ENCODE data around the gene SERPINB4. TPM values are rescaled to one million over a fixed set of nuclear protein-coding genes. Genes with fewer than 3 reads are reported as not detected.
"Not testable (repeated sequence)": the region's sequence is repeated elsewhere in the genome, so short reads cannot be mapped to it uniquely, and the experiment has no call there.

Gene SERPINB4
- total and polyA plus RNA-seq, 4 donors, result 0.08 TPM; not detected in 3

DNA sequence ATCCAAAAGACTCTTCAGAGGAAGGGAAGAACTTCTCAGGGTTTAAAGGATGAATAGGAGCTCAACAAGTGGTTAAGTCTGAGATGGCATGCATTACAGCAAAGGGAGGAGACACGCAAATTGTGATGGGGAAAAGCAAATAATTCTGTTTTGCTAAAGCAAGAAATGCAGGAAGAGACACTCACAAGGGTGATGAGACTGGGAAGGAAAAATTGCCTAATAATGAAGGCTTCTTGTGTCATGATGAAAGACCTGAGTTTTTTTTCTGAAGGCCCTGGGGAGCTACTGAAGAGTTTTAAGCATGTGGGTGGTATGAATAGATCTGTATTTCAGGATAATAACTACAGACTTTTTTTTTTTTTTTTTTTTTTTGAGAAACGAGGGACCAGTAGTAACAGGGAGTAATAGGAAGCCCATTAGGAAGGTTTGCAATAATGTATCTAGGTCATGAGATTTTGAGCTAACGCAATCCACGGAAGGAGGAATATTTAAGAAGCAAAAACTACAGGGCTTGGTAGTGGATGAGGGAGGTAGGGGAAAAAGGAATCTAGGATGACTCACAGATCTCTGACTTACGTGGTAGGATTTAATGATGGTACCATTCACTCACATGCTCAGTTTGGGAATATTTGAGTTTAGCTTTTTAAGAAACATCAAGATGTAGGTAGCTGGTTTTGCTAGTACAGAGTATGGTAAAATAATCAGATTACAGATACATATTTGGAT, 33.6 kb upstream of the SERPINB4 start:
- Histone ChIP-seq H3K27me3 (ENCODE audit: control insufficient read depth in 1 of 2, insufficient read depth in 2 of 2, low read length in 1 of 2) (peaks cover 0 to 2% of the 10 kb centered on the region in 2 donors), H3K9me3 (ENCODE audit: control insufficient read depth, low read length) (no peaks in the 10 kb centered on the region), H3K36me3 (ENCODE audit: control insufficient read depth in 1 of 2, insufficient read depth in 2 of 2, low read length in 1 of 2) (no peaks in the 10 kb centered on the region), H3K4me1 (ENCODE audit: control insufficient read depth in 1 of 2, insufficient read depth in 2 of 2, low read length in 2 of 2) (no peaks in the 10 kb centered on the region), H3K4me3 (ENCODE audit: low read length in 2 of 2) (no peak overlapping the region), H3K27ac (ENCODE audit: low read depth in 1 of 2, low read length in 2 of 2) (no peak overlapping the region)
- DNase-seq (no peak), ATAC-seq (ENCODE audit: low FRiP score) (no peak)
- WGBS, 2 donors, result 64% methylated on average over 5 of the region's 5 CpGs
- intact Hi-C loops (cut with DNase I), result no loop called here

DNA sequence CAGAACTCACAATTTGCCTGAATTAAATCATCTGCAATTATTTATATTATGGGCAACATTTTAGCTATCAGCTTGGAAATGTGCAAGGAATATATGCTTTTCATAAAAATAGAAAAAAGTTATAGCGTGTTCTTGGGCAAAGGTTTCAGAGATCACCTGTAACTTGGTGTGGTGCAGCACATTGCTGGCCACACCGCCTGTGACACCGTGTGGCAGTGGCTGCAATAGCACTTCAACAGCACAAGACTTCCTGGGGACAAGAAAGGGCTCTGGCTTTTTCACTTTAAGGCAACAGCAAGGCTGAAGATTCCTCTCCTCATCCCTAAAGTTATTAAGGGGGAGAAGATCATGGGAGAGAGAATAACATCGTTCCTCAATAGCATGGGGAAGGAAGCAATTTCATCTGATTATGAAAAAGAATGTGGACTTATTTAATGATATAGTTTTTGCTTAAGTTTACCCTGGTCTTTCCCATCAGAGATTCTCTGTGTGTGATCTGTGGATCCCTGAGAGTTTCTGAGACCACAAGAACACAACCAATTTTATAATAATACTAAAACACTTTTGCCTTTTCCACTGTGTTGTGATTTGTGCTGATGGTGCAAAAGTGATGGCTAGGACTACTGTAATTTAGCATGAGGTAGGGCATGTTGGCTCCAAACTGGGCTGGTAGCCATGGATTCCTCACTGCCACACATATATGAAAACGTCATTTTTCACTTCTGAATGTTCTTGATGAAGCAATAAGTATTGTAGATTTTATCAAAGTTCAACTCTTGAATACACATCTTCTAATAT, 32.7 kb upstream of the SERPINB4 start:
- Histone ChIP-seq H3K9me3 (ENCODE audit: control insufficient read depth, low read length) (no peaks in the 10 kb centered on the region), H3K4me3 (ENCODE audit: low read length in 2 of 2) (no peak overlapping the region), H3K36me3 (ENCODE audit: control insufficient read depth in 1 of 2, insufficient read depth in 2 of 2, low read length in 1 of 2) (no peaks in the 10 kb centered on the region), H3K27ac (ENCODE audit: low read depth in 1 of 2, low read length in 2 of 2) (no peak overlapping the region), H3K27me3 (ENCODE audit: control insufficient read depth in 1 of 2, insufficient read depth in 2 of 2, low read length in 1 of 2) (peaks cover 0 to 2% of the 10 kb centered on the region in 2 donors), H3K4me1 (ENCODE audit: control insufficient read depth in 1 of 2, insufficient read depth in 2 of 2, low read length in 2 of 2) (no peaks in the 10 kb centered on the region)
- DNase-seq, result no peak
- no peak for ATAC-seq (ENCODE audit: low FRiP score)
- WGBS, 2 donors, result 24 to 32% methylated on average over 5 of the region's 5 CpGs
- intact Hi-C loops (cut with DNase I), result no loop called here

- WGBS, 2 donors, result 80 to 81% methylated on average over 1 of the region's 1 CpG
- H3K27ac ChIP-seq (ENCODE audit: low read depth in 1 of 2, low read length in 2 of 2), result no peak overlapping the region
- H3K27me3 ChIP-seq (ENCODE audit: control insufficient read depth in 1 of 2, insufficient read depth in 2 of 2, low read length in 1 of 2), result no peaks in the 10 kb centered on the region
- H3K9me3 ChIP-seq (ENCODE audit: control insufficient read depth, low read length), result no peaks in the 10 kb centered on the region
- no peak for DNase-seq
- no peaks in the 10 kb centered on the region for H3K4me1 ChIP-seq (ENCODE audit: control insufficient read depth in 1 of 2, insufficient read depth in 2 of 2, low read length in 2 of 2)
- no peak overlapping the region for H3K4me3 ChIP-seq (ENCODE audit: low read length in 2 of 2)
- ATAC-seq (ENCODE audit: low FRiP score), result no peak
- intact Hi-C loops (cut with DNase I), result no loop called here
- H3K36me3 ChIP-seq (ENCODE audit: control insufficient read depth in 1 of 2, insufficient read depth in 2 of 2, low read length in 1 of 2), result no peaks in the 10 kb centered on the region
These were observed 20.5 kb upstream of the SERPINB4 start for GRCh38 chr18:63664571-63664970.

DNA sequence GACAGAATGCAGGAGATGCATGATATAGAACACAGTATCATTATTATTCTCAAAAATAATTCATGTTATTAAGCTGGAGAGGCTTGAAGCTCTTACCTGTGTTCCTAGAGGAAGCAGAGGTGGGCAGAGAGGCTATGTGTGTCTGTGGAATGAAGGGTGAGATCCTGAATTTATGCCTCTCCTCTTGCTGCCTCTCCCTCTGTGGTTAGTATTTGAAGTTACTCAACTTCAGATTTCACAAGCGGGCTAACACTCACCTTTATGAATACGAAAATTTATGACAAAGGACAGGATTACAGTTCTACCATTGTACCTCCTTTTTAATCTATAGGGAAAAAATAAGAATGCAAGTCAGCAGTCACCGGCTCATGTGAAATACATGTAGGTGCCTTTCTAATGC, 17.7 kb upstream of the SERPINB4 start, which contains the start of gene SERPINB3:
Gene SERPINB3 (minus strand): TSS at position 144 of the 400 bp plus-strand sequence. CDS start 677 bp downstream, outside the sequence.
- not testable (repeated sequence) for H3K27ac ChIP-seq (ENCODE audit: low read depth in 1 of 2, low read length in 2 of 2)

GRCh38 chr18:63658920-63659319, 14.9 kb upstream of the SERPINB4 start:
- not testable (repeated sequence) for H3K36me3 ChIP-seq (ENCODE audit: control insufficient read depth in 1 of 2, insufficient read depth in 2 of 2, low read length in 1 of 2); ATAC-seq (ENCODE audit: low FRiP score); H3K4me1 ChIP-seq (ENCODE audit: control insufficient read depth in 1 of 2, insufficient read depth in 2 of 2, low read length in 2 of 2); H3K4me3 ChIP-seq (ENCODE audit: low read length in 2 of 2); DNase-seq; H3K9me3 ChIP-seq (ENCODE audit: control insufficient read depth, low read length); H3K27ac ChIP-seq (ENCODE audit: low read depth in 1 of 2, low read length in 2 of 2); H3K27me3 ChIP-seq (ENCODE audit: control insufficient read depth in 1 of 2, insufficient read depth in 2 of 2, low read length in 1 of 2)
- intact Hi-C loops (cut with DNase I), result loop anchor here in 1 of 2 donors (10.0 kb wide), 1 partner anchor 56 kb away; no protein-coding TSS in a partner anchor
- 82 to 84% methylated on average over 4 of the region's 4 CpGs for WGBS, 2 donors

More for the DNA sequence above, 17.7 kb upstream of the SERPINB4 start, which contains the start of gene SERPINB3:
- H3K4me3 ChIP-seq (ENCODE audit: low read length in 2 of 2); intact Hi-C loops (cut with DNase I); H3K9me3 ChIP-seq (ENCODE audit: control insufficient read depth, low read length); ATAC-seq (ENCODE audit: low FRiP score); DNase-seq; H3K4me1 ChIP-seq (ENCODE audit: control insufficient read depth in 1 of 2, insufficient read depth in 2 of 2, low read length in 2 of 2); H3K27me3 ChIP-seq (ENCODE audit: control insufficient read depth in 1 of 2, insufficient read depth in 2 of 2, low read length in 1 of 2); H3K36me3 ChIP-seq (ENCODE audit: control insufficient read depth in 1 of 2, insufficient read depth in 2 of 2, low read length in 1 of 2): not testable (repeated sequence)
- 73 to 92% methylated on average over 2 of the region's 3 CpGs for WGBS, 2 donors

DNA sequence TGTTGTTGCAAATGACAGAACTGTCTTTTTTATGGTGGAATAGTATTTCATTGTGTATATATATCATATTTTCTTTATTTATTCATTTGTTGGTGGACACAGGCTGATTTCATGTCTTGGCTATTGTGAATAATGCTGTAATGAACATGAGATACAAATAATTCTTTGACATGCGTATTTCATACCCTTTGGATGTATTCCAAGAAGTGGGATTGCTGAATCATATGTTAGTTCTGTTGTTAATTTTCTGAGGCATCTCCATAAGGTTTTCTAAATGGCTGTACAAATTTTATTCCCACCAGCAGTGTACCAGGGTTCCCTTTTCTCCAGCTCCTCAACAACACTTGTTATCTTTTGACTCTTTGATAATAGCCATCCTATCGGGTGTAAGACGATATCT, 6.2 kb upstream of the SERPINB4 start:
- intact Hi-C loops (cut with DNase I), result loop anchor here in 1 of 2 donors (10.0 kb wide), 1 partner anchor 65 kb away; no protein-coding TSS in a partner anchor
- not testable (repeated sequence) for DNase-seq; H3K27ac ChIP-seq (ENCODE audit: low read depth in 1 of 2, low read length in 2 of 2); H3K36me3 ChIP-seq (ENCODE audit: control insufficient read depth in 1 of 2, insufficient read depth in 2 of 2, low read length in 1 of 2); H3K4me3 ChIP-seq (ENCODE audit: low read length in 2 of 2); H3K9me3 ChIP-seq (ENCODE audit: control insufficient read depth, low read length); ATAC-seq (ENCODE audit: low FRiP score); H3K4me1 ChIP-seq (ENCODE audit: control insufficient read depth in 1 of 2, insufficient read depth in 2 of 2, low read length in 2 of 2); H3K27me3 ChIP-seq (ENCODE audit: control insufficient read depth in 1 of 2, insufficient read depth in 2 of 2, low read length in 1 of 2)
- 71 to 76% methylated on average over 3 of the region's 3 CpGs for WGBS, 2 donors

DNA sequence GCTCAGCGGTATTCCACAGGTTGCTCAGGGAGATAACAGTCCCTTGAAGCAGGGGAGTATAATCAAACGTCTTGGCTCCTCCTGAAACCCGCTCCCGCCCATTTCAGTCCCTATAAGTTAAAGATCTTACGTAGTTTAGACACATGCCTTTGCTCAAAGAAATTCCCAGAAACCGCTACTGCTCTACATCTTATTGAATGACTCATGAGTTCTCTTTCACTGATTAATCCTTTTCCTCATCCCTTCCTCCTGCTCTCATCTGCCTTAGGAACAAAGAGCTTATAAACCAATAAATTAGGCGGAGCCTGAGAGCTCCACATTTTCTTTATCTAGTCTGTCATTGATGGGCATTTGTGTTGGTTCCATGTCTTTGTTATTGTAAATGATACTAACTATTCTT, 4.2 kb upstream of the SERPINB4 start:
- no peak overlapping the region for H3K4me3 ChIP-seq (ENCODE audit: low read length in 2 of 2)
- no peak overlapping the region for H3K27ac ChIP-seq (ENCODE audit: low read depth in 1 of 2, low read length in 2 of 2)
- no peaks in the 10 kb centered on the region for H3K4me1 ChIP-seq (ENCODE audit: control insufficient read depth in 1 of 2, insufficient read depth in 2 of 2, low read length in 2 of 2)
- no peaks in the 10 kb centered on the region for H3K27me3 ChIP-seq (ENCODE audit: control insufficient read depth in 1 of 2, insufficient read depth in 2 of 2, low read length in 1 of 2)
- ATAC-seq (ENCODE audit: low FRiP score) (no peak), DNase-seq (no peak)
- intact Hi-C loops (cut with DNase I), result no loop called here
- no peaks in the 10 kb centered on the region for H3K9me3 ChIP-seq (ENCODE audit: control insufficient read depth, low read length)
- WGBS, 2 donors, result 69 to 74% methylated on average over 7 of the region's 7 CpGs
- no peaks in the 10 kb centered on the region for H3K36me3 ChIP-seq (ENCODE audit: control insufficient read depth in 1 of 2, insufficient read depth in 2 of 2, low read length in 1 of 2)

GRCh38 chr18:63646936-63647335, 2.9 kb upstream of the SERPINB4 start:
- ATAC-seq (ENCODE audit: low FRiP score), result no peak

More at GRCh38 chr18:63646936-63647335, 2.9 kb upstream of the SERPINB4 start:
- H3K27me3 ChIP-seq (ENCODE audit: control insufficient read depth in 1 of 2, insufficient read depth in 2 of 2, low read length in 1 of 2), result no peaks in the 10 kb centered on the region
- DNase-seq, result no peak
- H3K27ac ChIP-seq (ENCODE audit: low read depth in 1 of 2, low read length in 2 of 2), result no peak overlapping the region
- intact Hi-C loops (cut with DNase I), result no loop called here
- H3K4me1 ChIP-seq (ENCODE audit: control insufficient read depth in 1 of 2, insufficient read depth in 2 of 2, low read length in 2 of 2), result no peaks in the 10 kb centered on the region
- no peaks in the 10 kb centered on the region for H3K9me3 ChIP-seq (ENCODE audit: control insufficient read depth, low read length)
- H3K36me3 ChIP-seq (ENCODE audit: control insufficient read depth in 1 of 2, insufficient read depth in 2 of 2, low read length in 1 of 2), result no peaks in the 10 kb centered on the region
- H3K4me3 ChIP-seq (ENCODE audit: low read length in 2 of 2), result no peak overlapping the region
